Posterior cingulate gyrus (tissue), 11 donors: ENCODE measurements around the gene FUOM.
A peak's percentile ranks its signal among the peaks of the same experiment; 100 is the strongest.
"Not testable (repeated sequence)": the region's sequence is repeated elsewhere in the genome, so short reads cannot be mapped to it uniquely, and the experiment has no call there.

Source experiments
- DNase-seq, 10 donors: peaks; one replicate each; pipeline versions ENCODE4 v3.0.0 to v3.0.0-alpha.2; 2020 to 2021; ENCODE audit warnings: mixed read lengths in 3 of 10
- intact Hi-C: fragments of 100-400 bp; cut with DNase I; formaldehyde crosslinking; loops from one replicate; pipeline ENCODE4 v1.15.1; 2023

FUOM gene

DNA sequence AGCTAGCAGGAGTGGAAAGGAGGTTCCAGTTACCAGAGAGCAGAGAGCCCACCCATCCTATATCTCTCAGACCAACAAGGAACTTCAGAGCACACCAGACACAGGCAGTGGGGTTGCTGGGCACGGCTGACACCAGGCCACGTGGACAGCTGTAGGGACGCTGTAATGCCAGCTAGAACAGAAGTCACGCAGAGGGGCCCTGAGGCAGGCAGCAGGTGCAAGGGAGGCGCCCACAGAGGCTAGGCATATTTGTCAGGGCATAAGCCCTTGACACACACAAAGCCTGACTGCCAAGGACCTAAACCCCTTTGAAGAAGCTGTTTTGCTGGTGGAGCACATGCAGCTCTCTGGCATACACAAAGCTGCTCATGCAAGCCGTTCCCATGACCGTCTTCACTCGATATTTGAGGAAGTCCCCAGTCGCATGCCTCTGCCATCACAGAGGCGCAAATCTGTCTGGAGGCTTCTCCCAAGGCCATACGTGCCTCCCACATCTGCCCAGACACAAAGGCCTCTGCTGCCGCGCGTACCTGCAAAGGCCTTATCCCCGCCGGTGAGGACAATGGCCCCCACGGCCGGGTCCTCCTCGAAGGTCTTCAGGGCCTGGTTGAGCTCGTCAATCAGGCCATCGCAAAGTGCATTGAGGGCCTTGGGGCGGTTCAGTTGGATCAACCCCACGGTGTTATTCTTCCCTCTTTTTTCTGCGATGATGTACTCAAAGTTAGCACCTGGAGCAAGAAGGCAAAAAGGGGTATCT, 12.4 kb upstream of the FUOM start:
- no peak for DNase-seq
- intact Hi-C loops = loop anchor here (5.0 kb wide), 1 partner anchor 43 kb away; no protein-coding TSS in a partner anchor

- intact Hi-C loops = no loop called here
- DNase-seq = no peak
These were observed 10.3 kb upstream of the FUOM start for GRCh38 chr10:133368153-133368552.

GRCh38 chr10:133367461-133367860, 9.6 kb upstream of the FUOM start:
- intact Hi-C loops, DNase-seq: not testable (repeated sequence)

GRCh38 chr10:133366751-133367150, 8.9 kb upstream of the FUOM start:
- intact Hi-C loops = no loop called here

DNA sequence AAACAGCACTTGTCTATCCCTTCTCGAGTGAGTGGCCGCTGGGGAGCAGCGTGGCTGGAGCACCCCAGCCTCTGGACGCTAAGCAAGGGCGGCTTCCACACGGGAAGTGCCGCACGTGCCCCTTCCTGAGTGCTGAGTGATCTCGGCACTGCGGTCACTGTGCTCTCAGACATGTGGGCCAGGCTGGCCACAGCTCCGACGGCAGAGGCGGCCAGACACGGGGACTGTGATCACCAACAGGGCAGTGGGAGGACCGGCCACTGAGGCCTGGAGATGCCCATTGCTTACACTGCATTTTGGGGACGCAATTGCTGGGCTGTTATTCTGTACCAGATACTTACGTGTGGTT, 8.3 kb upstream of the FUOM start:
- DNase-seq = no peak
- intact Hi-C loops = no loop called here

More at GRCh38 chr10:133366751-133367150, 8.9 kb upstream of the FUOM start:
- no peak for DNase-seq

GRCh38 chr10:133365461-133366129, 7.8 kb upstream of the FUOM start:
- intact Hi-C loops = no loop called here
- DNase-seq = no peak

- DNase-seq = no peak
- intact Hi-C loops = no loop called here
These were observed 7.0 kb upstream of the FUOM start for GRCh38 chr10:133364645-133365431.

- intact Hi-C loops = no loop called here
- no peak for DNase-seq
These were observed 5.0 kb upstream of the FUOM start for GRCh38 chr10:133362846-133363245.

DNA sequence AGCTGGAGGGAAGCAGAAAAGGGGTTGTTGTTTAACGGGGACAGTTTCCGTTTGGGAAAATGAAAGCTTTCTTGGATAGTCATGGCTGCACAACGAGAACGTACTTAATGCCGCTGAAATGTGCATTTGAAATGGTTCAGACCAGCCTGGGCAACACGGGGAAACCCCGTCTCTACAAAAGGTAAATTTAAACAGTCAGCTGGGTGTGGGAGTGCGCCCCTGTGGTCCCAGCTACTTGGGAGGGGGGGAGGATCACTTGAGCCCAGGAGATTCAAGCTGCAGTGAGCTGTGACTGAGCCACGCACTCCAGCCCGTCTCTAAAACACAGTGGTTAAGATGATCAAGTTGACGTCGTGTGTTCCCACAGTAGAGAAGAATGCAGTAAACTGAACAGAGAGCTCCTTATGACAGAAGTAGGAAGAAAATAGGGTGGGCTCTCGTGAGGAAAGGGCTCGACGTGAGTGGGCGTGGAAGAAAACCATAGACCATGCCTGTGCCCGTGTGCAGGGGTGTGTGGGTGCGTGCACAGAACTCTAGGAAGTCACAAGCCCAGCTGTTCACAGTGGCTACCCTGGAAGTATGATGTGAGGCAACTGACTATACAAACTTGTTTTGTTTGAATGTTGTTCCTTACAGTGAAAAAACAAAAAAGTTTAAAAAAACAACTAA, 4.1 kb upstream of the FUOM start:
- intact Hi-C loops = no loop called here
- DNase-seq = no peak

DNA sequence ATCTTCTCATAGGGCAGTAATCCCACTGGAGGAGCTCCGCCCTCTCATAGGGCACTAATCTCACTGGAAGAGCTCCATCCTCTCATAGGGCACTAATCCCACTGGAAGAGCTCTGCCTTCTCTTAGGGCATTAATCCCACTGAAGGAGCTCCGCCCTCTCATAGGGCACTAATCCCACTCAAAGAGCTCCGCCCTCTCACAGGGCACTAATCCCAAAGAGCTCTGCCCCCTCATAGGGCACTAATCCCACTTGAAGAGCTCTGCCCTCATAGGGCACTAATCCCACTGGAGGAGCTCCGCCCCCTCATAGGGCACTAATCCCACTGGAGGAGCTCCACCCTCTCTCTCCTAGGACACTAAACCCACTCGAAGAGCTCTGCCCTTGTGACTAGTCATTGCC, 3.4 kb upstream of the FUOM start:
- intact Hi-C loops = no loop called here
- DNase-seq = no peak

GRCh38 chr10:133359972-133360610, 2.3 kb upstream of the FUOM start:
- intact Hi-C loops = no loop called here
- DNase-seq = no peak

DNA sequence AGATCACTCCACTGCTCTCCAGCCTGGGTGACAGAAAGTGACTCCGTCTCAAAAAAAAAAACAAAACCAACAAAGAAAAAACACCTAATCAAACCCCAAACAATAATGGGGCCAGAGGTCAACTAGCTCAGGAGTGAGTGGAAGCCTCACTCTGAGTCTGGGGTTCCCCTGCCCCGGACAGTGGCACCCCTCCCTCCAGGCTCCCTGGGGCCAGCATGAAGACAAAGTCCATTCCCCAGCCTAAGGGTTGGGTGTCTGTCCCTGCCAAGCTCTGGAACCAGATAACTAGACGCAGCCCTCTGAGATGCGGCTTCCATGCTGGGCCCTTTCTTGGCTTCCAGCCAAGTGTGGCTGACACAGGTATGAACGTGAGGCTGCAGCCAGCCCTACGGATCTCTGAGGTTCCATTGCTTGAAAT, 1.7 kb upstream of the FUOM start:
- intact Hi-C loops = no loop called here
- DNase-seq = no peak

DNA sequence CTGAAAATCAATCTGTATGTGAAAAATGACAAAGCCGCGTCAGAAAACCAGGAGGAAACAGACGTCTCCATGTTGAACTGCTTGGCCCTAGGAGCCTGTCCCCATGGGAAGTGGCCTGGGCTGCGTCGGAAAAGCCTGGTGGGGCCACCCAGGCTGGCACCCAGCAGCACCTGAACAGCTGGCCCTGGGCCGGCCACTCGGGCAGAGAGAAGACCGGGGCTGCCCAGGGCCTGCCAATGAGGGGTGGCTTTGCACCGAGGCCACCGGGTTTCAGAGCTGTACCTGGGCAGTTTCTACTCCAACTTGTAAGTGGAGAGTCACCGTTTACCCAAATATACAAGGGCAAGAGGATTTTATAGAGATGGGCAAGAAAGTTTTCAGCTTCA, 1.1 kb upstream of the FUOM start:
- DNase-seq = no peak
- intact Hi-C loops = no loop called here

- intact Hi-C loops = no loop called here
- no peak for DNase-seq
These were observed 524 bp upstream of the FUOM start for GRCh38 chr10:133358162-133358924.

DNA sequence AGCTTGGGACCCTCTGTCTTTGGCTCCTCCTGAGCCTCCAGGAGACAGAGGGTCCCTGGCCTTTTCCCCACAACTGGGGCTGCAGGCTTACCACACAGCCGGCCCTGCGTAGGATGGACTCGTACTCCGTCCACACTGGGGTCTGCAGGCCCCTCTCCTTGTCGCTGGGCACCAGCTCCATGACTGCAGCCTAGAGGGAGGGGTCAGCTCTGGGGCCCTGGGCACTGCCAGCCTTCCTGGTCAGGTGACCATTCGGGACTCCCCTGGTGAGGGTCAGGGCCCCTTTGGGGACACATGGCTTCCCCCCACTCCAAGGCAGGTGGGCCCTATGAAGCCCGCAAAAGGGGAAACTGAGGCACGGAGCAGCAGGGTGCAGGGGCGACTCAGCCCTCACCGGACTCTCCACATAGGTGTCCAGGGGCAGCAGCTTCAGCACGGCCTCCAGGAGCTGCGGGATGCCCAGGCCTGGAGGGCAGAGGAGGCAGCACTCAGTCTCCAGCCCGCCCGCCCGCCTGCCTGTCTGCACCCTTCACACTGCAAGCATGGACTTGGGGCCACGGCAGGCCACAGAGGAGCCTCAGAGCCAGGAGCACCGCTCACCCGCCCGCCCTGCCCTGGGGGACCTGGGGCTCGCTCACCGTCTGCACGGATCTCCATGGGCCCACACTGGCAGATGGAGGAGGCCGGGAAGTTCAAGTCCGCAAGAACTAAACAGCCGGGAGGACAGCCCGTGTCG, 1.1 kb downstream of the FUOM start:
- DNase-seq = no peak
- intact Hi-C loops = no loop called here

DNA sequence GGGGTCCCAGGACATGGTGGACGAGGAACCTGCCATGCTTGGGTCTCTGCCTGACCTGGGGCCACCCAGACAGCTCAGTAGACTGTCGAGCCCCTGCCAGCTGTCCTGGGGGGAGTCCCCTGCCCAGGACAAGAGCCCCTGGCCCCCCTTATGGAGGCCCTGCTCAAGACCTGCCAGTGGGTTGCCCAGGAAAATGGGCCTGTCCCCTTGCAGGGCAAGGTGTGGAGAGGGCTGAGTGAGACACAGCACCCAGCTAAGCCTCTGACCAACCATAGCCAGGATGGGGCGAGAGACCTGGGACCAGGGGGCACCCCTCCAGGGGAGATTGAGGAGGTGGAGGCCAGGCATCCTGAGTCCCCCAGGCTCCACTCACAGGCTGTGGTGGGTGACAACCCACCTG, 1.8 kb downstream of the FUOM start:
- intact Hi-C loops = no loop called here
- DNase-seq = no peak

DNA sequence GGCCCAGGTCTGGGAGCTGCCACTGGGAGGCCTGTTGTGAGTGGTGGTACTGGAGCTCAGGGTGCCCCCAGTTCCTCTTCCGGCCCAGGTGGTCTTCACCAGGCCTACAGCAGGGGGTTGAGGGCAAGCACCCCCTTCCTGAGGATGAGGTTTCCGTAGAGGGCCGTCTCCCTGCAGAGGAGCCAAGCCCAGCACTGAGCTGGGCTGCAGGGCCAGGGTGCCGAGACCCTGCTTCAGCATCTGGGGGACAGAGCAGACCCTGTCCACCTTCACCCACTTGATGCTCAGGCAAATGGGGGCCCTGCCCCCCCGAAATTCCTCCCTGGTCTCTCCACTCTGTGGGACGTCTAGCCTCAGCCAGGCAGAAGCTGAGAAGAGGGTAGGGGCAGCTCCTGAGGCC, 2.6 kb downstream of the FUOM start:
- no peak for DNase-seq
- intact Hi-C loops = no loop called here

GRCh38 chr10:133354672-133355240, 3.1 kb downstream of the FUOM start:
- intact Hi-C loops = no loop called here
- DNase-seq = peak in 1 of 10 donors; percentile 61
